IMR-90 (cell line): ENCODE results near the gene DBNDD1. TPM values are rescaled to one million over a fixed set of nuclear protein-coding genes. Genes with fewer than 3 reads are reported as not detected.

ENCODE experiments used
- ATAC-seq: fragments of 200-7000 bp; cut with Tn5 transposase; 2 replicates; pipeline ENCODE4 v1.9.1; 2020; ENCODE audit warnings: low read depth, mild to moderate bottlenecking, moderate library complexity
- BruUV-seq: library from RNA; stranded (reverse); fragments of 400-500 nt; replicated peaks from 2 replicates; lab custom pipeline; 2021; lab: Mats Ljungman, UMichigan
- CTCF ChIA-PET: fragments of 300-600 bp; formaldehyde crosslinking; extraction: SDS; loops from one replicate; lab custom pipeline; 2021; ENCODE audit warnings: antibody characterized with exemption; lab: Yijun Ruan, JAX
- POLR2A ChIA-PET: fragments of 300-600 bp; sonication (Branson Sonifier 250); formaldehyde crosslinking; loops from one replicate; lab custom pipeline; 2022; ENCODE audit warnings: antibody characterized with exemption; ENCODE audit not compliant: unreplicated experiment; lab: Charles Lee
- DNase-seq: peaks from one replicate; pipeline ENCODE4 v3.0.0; 2013
- H2AFZ ChIP-seq: replicated peaks from 2 replicates; pipeline ENCODE3; 2013; ENCODE audit warnings: low read length, mild to moderate bottlenecking; ENCODE audit not compliant: poor library complexity
- H2AK5ac ChIP-seq: 2 replicates; pipeline ENCODE4 v1.6.1; 2013; ENCODE audit warnings: low read depth, low read length, inconsistent platforms
- H2AK9ac ChIP-seq: replicated peaks from 2 replicates; pipeline ENCODE3; 2013; ENCODE audit warnings: mild to moderate bottlenecking, low read depth, low read length, moderate library complexity; ENCODE audit not compliant: poor library complexity
- H2BK120ac ChIP-seq: 2 replicates; pipeline ENCODE4 v1.6.1; 2013; ENCODE audit warnings: low read depth, low read length, inconsistent platforms
- H2BK15ac ChIP-seq: 3 replicates; pipeline ENCODE4 v1.6.1; 2013; ENCODE audit warnings: low read depth, low read length, inconsistent platforms
- H2BK20ac ChIP-seq: 2 replicates; pipeline ENCODE4 v1.6.1; 2013; ENCODE audit warnings: low read depth, mild to moderate bottlenecking, inconsistent platforms, low read length, moderate library complexity
- H2BK5ac ChIP-seq: 2 replicates; pipeline ENCODE4 v1.6.1; 2013; ENCODE audit warnings: mild to moderate bottlenecking, low read depth, low read length, inconsistent platforms; ENCODE audit not compliant: poor library complexity, severe bottlenecking
- H3K14ac ChIP-seq: replicated peaks from 2 replicates; pipeline ENCODE4 v1.6.1; 2013; ENCODE audit warnings: low read depth, low read length, inconsistent platforms
- H3K18ac ChIP-seq: 2 replicates; pipeline ENCODE4 v1.6.1; 2013; ENCODE audit warnings: low read depth, low read length, control low read depth
- H3K23ac ChIP-seq: 2 replicates; pipeline ENCODE4 v1.6.1; 2013; ENCODE audit warnings: low read depth, low read length, inconsistent platforms
- H3K27ac ChIP-seq: 2 replicates; pipeline ENCODE4 v1.5.1; 2013; ENCODE audit warnings: mild to moderate bottlenecking, control low read depth, low read length; ENCODE audit not compliant: insufficient read depth
- H3K27me3 ChIP-seq: 2 replicates; pipeline ENCODE4 v1.6.1; 2013; ENCODE audit warnings: low read length; ENCODE audit not compliant: control insufficient read depth, insufficient read depth
- H3K36me3 ChIP-seq: 2 replicates; pipeline ENCODE4 v1.6.1; 2013; ENCODE audit warnings: low read length, mixed read lengths; ENCODE audit not compliant: control insufficient read depth, insufficient read depth
- H3K4ac ChIP-seq: 2 replicates; pipeline ENCODE4 v1.6.1; 2013; ENCODE audit warnings: low read depth, low read length, inconsistent platforms
- H3K4me1 ChIP-seq: 2 replicates; pipeline ENCODE4 v1.6.1; 2013; ENCODE audit warnings: low read length, mixed read lengths; ENCODE audit not compliant: control insufficient read depth, insufficient read depth
- H3K4me2 ChIP-seq: 2 replicates; pipeline ENCODE4 v1.6.1; 2013; ENCODE audit warnings: low read depth, mild to moderate bottlenecking, control low read depth, low read length, moderate library complexity
- H3K4me3 ChIP-seq: 2 replicates; pipeline ENCODE4 v1.5.1; 2013; ENCODE audit warnings: low read depth, mild to moderate bottlenecking, control low read depth, low read length, moderate library complexity; ENCODE audit not compliant: insufficient read depth
- H3K56ac ChIP-seq: 2 replicates; pipeline ENCODE4 v1.6.1; 2013; ENCODE audit warnings: low read length, inconsistent platforms; ENCODE audit not compliant: insufficient read depth; ENCODE audit errors: extremely low read depth
- H3K79me1 ChIP-seq, 2 experiments: 2 replicates each; pipeline ENCODE4 v1.6.1; 2013; ENCODE audit warnings: low read length in 2 of 2, inconsistent platforms in 1 of 2, low read depth in 1 of 2
- H3K9ac ChIP-seq: 2 replicates; pipeline ENCODE4 v1.6.1; 2013; ENCODE audit warnings: low read depth, low read length, control low read depth
- H3K9me1 ChIP-seq: 2 replicates; pipeline ENCODE4 v1.6.1; 2013; ENCODE audit warnings: low read length, inconsistent platforms; ENCODE audit not compliant: insufficient read depth
- H3K9me3 ChIP-seq: 2 replicates; pipeline ENCODE4 v1.6.1; 2013; ENCODE audit warnings: low read length; ENCODE audit not compliant: control insufficient read depth, insufficient read depth
- H4K20me1 ChIP-seq: 2 replicates; pipeline ENCODE4 v1.6.1; 2013; ENCODE audit warnings: low read length, inconsistent platforms; ENCODE audit not compliant: insufficient read depth
- H4K5ac ChIP-seq: 2 replicates; pipeline ENCODE4 v1.6.1; 2013; ENCODE audit warnings: mild to moderate bottlenecking, low read depth, low read length, control low read depth
- H4K8ac ChIP-seq, 2 experiments: 2 replicates each; pipeline ENCODE4 v1.6.1; 2013; ENCODE audit warnings: low read depth in 2 of 2, low read length in 2 of 2, control low read depth in 1 of 2, inconsistent platforms in 1 of 2
- H4K91ac ChIP-seq: 2 replicates; pipeline ENCODE4 v1.6.1; 2013; ENCODE audit warnings: low read depth, low read length, inconsistent platforms; ENCODE audit not compliant: insufficient read depth
- CTCF ChIP-seq: conservative IDR thresholded peaks from 2 replicates; pipeline ENCODE4 v1.5.1; 2012; ENCODE audit warnings: mild to moderate bottlenecking, low read depth, low read length, improper control_type of control experiment
- MAZ ChIP-seq: IDR thresholded peaks from 2 replicates; pipeline ENCODE4 v1.6.1; 2012; ENCODE audit warnings: low read depth, mild to moderate bottlenecking, low read length, improper control_type of control experiment, moderate library complexity, borderline replicate concordance
- MXI1 ChIP-seq: IDR thresholded peaks from 2 replicates; pipeline ENCODE4 v1.6.1; 2012; ENCODE audit warnings: low read depth, mild to moderate bottlenecking, low read length, moderate library complexity, borderline replicate concordance
- POLR2A ChIP-seq: IDR thresholded peaks from 2 replicates; pipeline ENCODE4 v1.6.1; 2012; ENCODE audit warnings: mild to moderate bottlenecking, low read depth, low read length
- USF2 ChIP-seq: fragments of 150-350 bp; IDR thresholded peaks from 2 replicates; pipeline ENCODE4 v1.6.1; 2017; ENCODE audit warnings: mild to moderate bottlenecking, antibody characterized with exemption, low read length, low read depth
- WGBS, 2 experiments: methylation state at CpG; one replicate each; pipeline versions ENCODE4 v1.1.5 to v1.1.7; 2013; ENCODE audit warnings: missing lambda C conversion rate in 2 of 2; ENCODE audit not compliant: insufficient read length in 1 of 2; ENCODE audit errors: extremely low coverage in 2 of 2; 5-methylcytosine and 5-hydroxymethylcytosine counted together
- dilution Hi-C: fragments of 300-500 bp; cut with HindIII; formaldehyde crosslinking; loops from one replicate; pipeline ENCODE4 v1.14.3; 2018; ENCODE audit warnings: low sequenced_read_pairs; ENCODE audit not compliant: unreplicated experiment
- in situ Hi-C: fragments of 300-500 bp; cut with MboI; formaldehyde crosslinking; loops from 3 replicates; pipeline ENCODE4 v1.14.3; 2019; ENCODE audit warnings: low sequenced_read_pairs, inconsistent platforms, mixed read lengths
- intact Hi-C: fragments of 100-400 bp; cut with micrococcal nuclease; formaldehyde crosslinking; loops from 2 replicates; pipeline ENCODE4 v1.10.0; 2022
- polyA plus RNA-seq, 3 experiments: library from polyadenylated mRNA; depleted of rRNA; stranded (reverse); fragments of >200 nt; gene quantifications; 2 replicates each; pipeline ENCODE4 v1.2.3, GENCODE V29; 2012; ENCODE audit warnings: low replicate concordance in 1 of 3
- total RNA-seq: library from RNA; depleted of rRNA; stranded (reverse); fragments of >200 nt; gene quantifications from 2 replicates; pipeline ENCODE4 v1.2.3, GENCODE V29; 2012

The DBNDD1 gene
- total and polyA plus RNA-seq, 2 of the 4 experiments (the other 2 are of a cell fraction), result 3.4 to 23.0 TPM

- no peak overlapping the region for H2BK20ac ChIP-seq
- WGBS, 2 experiments, result 0% methylated on average over 61 of the region's 104 CpGs; no CpG with 5 or more reads in 1 of the 2 experiments
- peaks cover 2% of the 10 kb centered on the region; the same call in 1 of the 2 replicates for H3K9me3 ChIP-seq
- H4K8ac ChIP-seq, result peak overlapping the region; percentile 97 to 99
- H3K4me2 ChIP-seq, result peak overlapping the region; percentile 95
- dilution Hi-C loops (no loop called here), in situ Hi-C loops (loop anchor here (5.0 kb wide), 1 partner anchor 50 kb away; no protein-coding TSS in a partner anchor), intact Hi-C loops (loop anchor here (2.0 kb wide), 1 partner anchor 48 kb away; no protein-coding TSS in a partner anchor)
- H4K20me1 ChIP-seq, result peaks cover 4% of the 10 kb centered on the region
- ATAC-seq, result peak; percentile 96
- H3K4ac ChIP-seq, result peak overlapping the region; percentile 95
- H3K27me3 ChIP-seq, result no peaks in the 10 kb centered on the region
- H3K79me1 ChIP-seq, result peaks cover 39 to 72% of the 10 kb centered on the region in 2 experiments
- H3K4me3 ChIP-seq, result peak overlapping the region; percentile 69
- no peak overlapping the region for H2BK15ac ChIP-seq
- ChIA-PET POLR2A (interaction anchor here (0.6 to 0.7 kb wide), 2 partner anchors 12 to 48 kb away, joined by 12 to 27 read pairs; no protein-coding TSS in a partner anchor), CTCF (no interaction called here)
- peak overlapping the region; percentile 92 for H2AK5ac ChIP-seq
- H3K27ac ChIP-seq, result peak overlapping the region; percentile 86
- peak overlapping the region; percentile 96 for H2AK9ac ChIP-seq
- peak overlapping the region; percentile 100 for H2AFZ ChIP-seq
- peak overlapping the region; percentile 51; the same call in 1 of the 2 replicates for H3K18ac ChIP-seq
- H3K14ac ChIP-seq, result peak overlapping the region; percentile 97
- peak overlapping the region; percentile 91 for H3K23ac ChIP-seq
- peak overlapping the region; percentile 96 for H4K5ac ChIP-seq
- peak overlapping the region; percentile 86 for H4K91ac ChIP-seq
- H3K9me1 ChIP-seq, result peaks cover 18% of the 10 kb centered on the region; the same call in 1 of the 2 replicates
- H3K4me1 ChIP-seq, result peaks cover 9% of the 10 kb centered on the region
- DNase-seq, result peak; percentile 85
- peak; percentile 64; the same call in 1 of the 2 replicates for TF ChIP-seq MAZ
- peak; percentile 89 for TF ChIP-seq POLR2A
- no peak for TF ChIP-seq CTCF
- TF ChIP-seq MXI1, result peak; percentile 84; the same call in 1 of the 2 replicates
- TF ChIP-seq USF2, result peak; percentile 22; the same call in 1 of the 2 replicates
- BruUV-seq, result no TSS peak
- peaks cover 8% of the 10 kb centered on the region for H3K36me3 ChIP-seq
- peak overlapping the region; percentile 62; the same call in 1 of the 2 replicates for H2BK120ac ChIP-seq
- H3K56ac ChIP-seq, result peak overlapping the region; percentile 90
- H3K9ac ChIP-seq, result peak overlapping the region; percentile 95
- peak overlapping the region; percentile 89 for H2BK5ac ChIP-seq
These were observed 46.7 kb downstream of the DBNDD1 start for GRCh38 chr16:89972244-89973234.
